Suprapubic skin (tissue), 3 donors: ENCODE results near the gene MCC.

Experiments
- CTCF ChIP-seq, 2 donors: fragments of 200-600 bp in 1 of 2; fragments of 450-650 bp in 1 of 2; sonication (generic) in 1 of 2; IDR thresholded peaks; one replicate each; pipeline ENCODE4 v1.5.1; 2016 to 2019; ENCODE audit warnings: antibody characterized with exemption in 2 of 2, mild to moderate bottlenecking in 1 of 2, moderate library complexity in 1 of 2
- POLR2A ChIP-seq, 2 donors: fragments of 450-650 bp; IDR thresholded peaks; one replicate each; pipeline ENCODE4 v1.6.1; 2017; ENCODE audit warnings: antibody characterized with exemption in 2 of 2, mild to moderate bottlenecking in 2 of 2, moderate library complexity in 2 of 2

GRCh38 chr5:113205323-113205722 is 282.9 kb downstream of the MCC start:
- TF ChIP-seq POLR2A (IDR thresholded peaks at IDR 0.05), result no peak
- no peak for TF ChIP-seq CTCF (IDR thresholded peaks at IDR 0.05)
